Kasumi-1 (cell line): Measurements from ENCODE around the gene ACOT2.

Source experiments
- DNase-seq, 2 experiments: peaks; one replicate each; lab custom pipeline; 2025; lab: John Stamatoyannopoulos, UW

Gene ACOT2

GRCh38 chr14:73613419-73613963 is 44.5 kb downstream of the ACOT2 start:
- no peak for DNase-seq

- DNase-seq: no peak
Observed at GRCh38 chr14:73616831-73617230, 47.8 kb downstream of the ACOT2 start.

GRCh38 chr14:73619524-73619923 is 50.5 kb downstream of the ACOT2 start:
- DNase-seq: no peak

GRCh38 chr14:73620268-73620667 is 51.3 kb downstream of the ACOT2 start:
- no peak for DNase-seq

GRCh38 chr14:73623504-73624054 is 54.6 kb downstream of the ACOT2 start:
- no peak for DNase-seq
